ENCODE data around the gene GMPR.

GMPR gene

GRCh38 chr6:16319813-16320532 lies 81.6 kb downstream of the GMPR start:
- Histone ChIP-seq H3F3A (ENCODE audit: low read depth) (peaks cover 10% of the 10 kb centered on the region; the same call in 1 of the 2 replicates), H3K36me3 (ENCODE audit: insufficient read depth, low read length) (no peaks in the 10 kb centered on the region), H3K4me1 (ENCODE audit: insufficient read depth, low read length, poor library complexity, severe bottlenecking) (peaks cover 59% of the 10 kb centered on the region), H3K79me2 (ENCODE audit: insufficient read depth, low read length) (no peaks in the 10 kb centered on the region), H3K9me3 (ENCODE audit: insufficient read depth, low read depth, low read length) (no peaks in the 10 kb centered on the region), H3K9me2 (replicated peaks; ENCODE audit: low read depth, low read length) (no peaks in the 10 kb centered on the region), H3K9ac (ENCODE audit: low read depth, low read length, poor library complexity, severe bottlenecking) (peak overlapping the region; percentile 57), H2AFZ (ENCODE audit: low read length) (peak overlapping the region; percentile 55; the same call in 1 of the 2 replicates), H4K20me1 (ENCODE audit: insufficient read depth, low read length, poor library complexity, severe bottlenecking) (no peaks in the 10 kb centered on the region), H3K27me3 (ENCODE audit: insufficient read depth, low read length, poor library complexity, severe bottlenecking) (no peaks in the 10 kb centered on the region), H3K4me2 (ENCODE audit: low read depth, low read length, poor library complexity, severe bottlenecking) (peak overlapping the region; percentile 94), H3K4me3 (ENCODE audit: low read length, poor library complexity, severe bottlenecking) (peak overlapping the region; percentile 70)
- TF ChIP-seq CTCF (conservative IDR thresholded peaks at IDR 0.05; ENCODE audit: low read length) (no peak), EZH2phosphoT487 (IDR thresholded peaks at IDR 0.05; ENCODE audit: borderline replicate concordance) (no peak)

GRCh38 chr6:16320533-16321340 lies 82.3 kb downstream of the GMPR start:
- no peaks in the 10 kb centered on the region; the same call in 1 of the 2 replicates for H3K36me3 ChIP-seq (ENCODE audit: insufficient read depth, low read length)
- H3K9me3 ChIP-seq (ENCODE audit: insufficient read depth, low read depth, low read length) = no peaks in the 10 kb centered on the region
- no peaks in the 10 kb centered on the region for H4K20me1 ChIP-seq (ENCODE audit: insufficient read depth, low read length, poor library complexity, severe bottlenecking)
- H3K4me2 ChIP-seq (ENCODE audit: low read depth, low read length, poor library complexity, severe bottlenecking) = peak overlapping the region; percentile 94
- H3K9ac ChIP-seq (ENCODE audit: low read depth, low read length, poor library complexity, severe bottlenecking) = peak overlapping the region; percentile 57
- TF ChIP-seq EZH2phosphoT487 (IDR thresholded peaks at IDR 0.05; ENCODE audit: borderline replicate concordance) (no peak), CTCF (conservative IDR thresholded peaks at IDR 0.05; ENCODE audit: low read length) (no peak)
- no peaks in the 10 kb centered on the region for H3K9me2 ChIP-seq (replicated peaks; ENCODE audit: low read depth, low read length)
- peak overlapping the region; percentile 70 for H3K4me3 ChIP-seq (ENCODE audit: low read length, poor library complexity, severe bottlenecking)
- H3K79me2 ChIP-seq (ENCODE audit: insufficient read depth, low read length) = no peaks in the 10 kb centered on the region
- H3F3A ChIP-seq (ENCODE audit: low read depth) = peaks cover 10% of the 10 kb centered on the region; the same call in 1 of the 2 replicates
- H3K4me1 ChIP-seq (ENCODE audit: insufficient read depth, low read length, poor library complexity, severe bottlenecking) = peaks cover 59% of the 10 kb centered on the region
- H2AFZ ChIP-seq (ENCODE audit: low read length) = peak overlapping the region; percentile 55; the same call in 1 of the 2 replicates
- H3K27me3 ChIP-seq (ENCODE audit: insufficient read depth, low read length, poor library complexity, severe bottlenecking) = no peaks in the 10 kb centered on the region

- no peaks in the 10 kb centered on the region for H3K9me2 ChIP-seq (replicated peaks; ENCODE audit: low read depth, low read length)
- no peak overlapping the region for H2AFZ ChIP-seq (ENCODE audit: low read length)
- H4K20me1 ChIP-seq (ENCODE audit: insufficient read depth, low read length, poor library complexity, severe bottlenecking) = no peaks in the 10 kb centered on the region
- no peaks in the 10 kb centered on the region for H3K27me3 ChIP-seq (ENCODE audit: insufficient read depth, low read length, poor library complexity, severe bottlenecking)
- no peaks in the 10 kb centered on the region for H3K9me3 ChIP-seq (ENCODE audit: insufficient read depth, low read depth, low read length)
- TF ChIP-seq CTCF (conservative IDR thresholded peaks at IDR 0.05; ENCODE audit: low read length) = no peak
- no peak for TF ChIP-seq EZH2phosphoT487 (IDR thresholded peaks at IDR 0.05; ENCODE audit: borderline replicate concordance)
- peaks cover 6% of the 10 kb centered on the region; the same call in 1 of the 2 replicates for H3K36me3 ChIP-seq (ENCODE audit: insufficient read depth, low read length)
- H3K79me2 ChIP-seq (ENCODE audit: insufficient read depth, low read length) = no peaks in the 10 kb centered on the region
- H3F3A ChIP-seq (ENCODE audit: low read depth) = peaks cover 10% of the 10 kb centered on the region; the same call in 1 of the 2 replicates
- H3K4me3 ChIP-seq (ENCODE audit: low read length, poor library complexity, severe bottlenecking) = no peak overlapping the region
- peak overlapping the region; percentile 57 for H3K9ac ChIP-seq (ENCODE audit: low read depth, low read length, poor library complexity, severe bottlenecking)
- H3K4me2 ChIP-seq (ENCODE audit: low read depth, low read length, poor library complexity, severe bottlenecking) = peak overlapping the region; percentile 94
- peaks cover 59% of the 10 kb centered on the region for H3K4me1 ChIP-seq (ENCODE audit: insufficient read depth, low read length, poor library complexity, severe bottlenecking)
Observed at GRCh38 chr6:16321341-16321710, 82.9 kb downstream of the GMPR start.

All from Loucy (cell line).